Neural cell (in vitro differentiated cells): ENCODE data around the gene FFAR2.

Source experiments
- CTCF ChIP-seq: fragments of 450-650 bp; IDR thresholded peaks from 2 replicates; pipeline ENCODE4 v1.5.1; 2014; ENCODE audit warnings: antibody characterized with exemption, mild to moderate bottlenecking, moderate library complexity; ENCODE audit not compliant: poor library complexity, severe bottlenecking
- EP300 ChIP-seq: fragments of 450-650 bp; conservative IDR thresholded peaks from 2 replicates; pipeline ENCODE4 v1.6.1; 2014; ENCODE audit warnings: antibody characterized with exemption, mild to moderate bottlenecking, moderate library complexity; ENCODE audit not compliant: poor library complexity, severe bottlenecking
- EZH2 ChIP-seq: fragments of 200-600, 300-800 bp; shearing (Covaris generic), sonication (generic); IDR thresholded peaks from 2 replicates; pipeline ENCODE4 v1.6.1; 2014; ENCODE audit warnings: antibody characterized with exemption, low read length, borderline replicate concordance, mild to moderate bottlenecking; ENCODE audit not compliant: insufficient read depth, poor library complexity, severe bottlenecking
- MXI1 ChIP-seq: fragments of 450-650 bp; conservative IDR thresholded peaks from 2 replicates; pipeline ENCODE4 v1.6.1; 2014; ENCODE audit warnings: antibody characterized with exemption, mild to moderate bottlenecking; ENCODE audit not compliant: poor library complexity, severe bottlenecking
- POLR2AphosphoS5 ChIP-seq: IDR thresholded peaks from 2 replicates; pipeline ENCODE4 v1.6.1; 2012
- RAD21 ChIP-seq: fragments of 450-650 bp; conservative IDR thresholded peaks from 2 replicates; pipeline ENCODE4 v1.6.1; 2014; ENCODE audit warnings: antibody characterized with exemption, mild to moderate bottlenecking, moderate library complexity
- SMC3 ChIP-seq: fragments of 450-650 bp; conservative IDR thresholded peaks from 2 replicates; pipeline ENCODE4 v1.6.1; 2014; ENCODE audit warnings: antibody characterized with exemption, mild to moderate bottlenecking, moderate library complexity; ENCODE audit not compliant: poor library complexity
- TAF1 ChIP-seq: IDR thresholded peaks from 2 replicates; pipeline ENCODE4 v1.6.1; 2012; ENCODE audit warnings: low read depth

- TF ChIP-seq POLR2AphosphoS5 (no peak), CTCF (no peak), EP300 (no peak), TAF1 (no peak), SMC3 (no peak), RAD21 (no peak), EZH2 (no peak), MXI1 (no peak)
Measured at GRCh38 chr19:35471946-35472345, 23.9 kb downstream of the FFAR2 start.
